GM19463 (cell line): Measurements from ENCODE around the gene HEPN1.

Experiments used
- ATAC-seq: cut with Tn5 transposase; IDR thresholded peaks from one replicate; pipeline ENCODE4 v1.9.1; 2021; ENCODE audit warnings: mild to moderate bottlenecking, moderate library complexity; ENCODE audit not compliant: unreplicated experiment

Gene HEPN1

DNA sequence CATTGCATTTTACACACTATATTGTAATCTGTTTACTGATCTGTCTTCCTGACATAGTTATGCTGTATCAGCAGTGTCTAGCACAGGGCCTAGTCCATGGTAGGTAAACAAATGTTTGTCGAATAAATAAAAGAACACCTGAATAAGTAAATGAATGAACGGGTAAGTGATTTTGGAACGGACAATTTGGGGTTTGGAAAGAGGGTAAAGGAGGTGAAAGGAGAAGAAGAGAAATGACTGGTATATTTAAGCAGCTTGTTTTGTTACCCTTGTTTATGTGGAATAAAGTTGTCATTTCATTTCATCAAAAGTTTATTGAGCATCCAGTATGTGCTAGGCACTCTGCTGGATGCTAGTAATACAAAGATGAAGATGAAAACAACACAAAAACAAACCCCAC lies at the start of gene HEPN1:
Gene HEPN1 (plus strand): TSS at position 301 of the 400 bp plus-strand sequence.
- ATAC-seq = no peak

DNA sequence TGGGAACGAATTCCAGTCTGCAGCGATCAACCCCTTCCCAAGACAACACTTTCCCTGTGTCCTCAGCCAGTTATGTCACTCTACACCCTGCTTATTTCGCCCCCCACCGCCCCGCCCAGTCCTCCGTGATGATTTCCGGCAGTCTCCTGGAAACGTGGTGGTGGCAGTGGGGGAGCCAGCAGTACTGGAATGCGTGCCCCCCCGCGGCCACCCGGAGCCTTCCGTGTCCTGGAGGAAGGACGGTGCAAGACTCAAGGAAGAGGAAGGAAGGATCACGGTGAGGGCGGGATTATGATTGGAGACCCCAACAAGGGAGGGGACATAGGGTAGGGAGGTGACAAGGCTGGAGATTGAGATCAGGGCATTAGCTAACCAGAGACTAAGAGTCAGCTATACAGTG lies 49.7 kb upstream of the HEPN1 start:
- ATAC-seq = no peak

DNA sequence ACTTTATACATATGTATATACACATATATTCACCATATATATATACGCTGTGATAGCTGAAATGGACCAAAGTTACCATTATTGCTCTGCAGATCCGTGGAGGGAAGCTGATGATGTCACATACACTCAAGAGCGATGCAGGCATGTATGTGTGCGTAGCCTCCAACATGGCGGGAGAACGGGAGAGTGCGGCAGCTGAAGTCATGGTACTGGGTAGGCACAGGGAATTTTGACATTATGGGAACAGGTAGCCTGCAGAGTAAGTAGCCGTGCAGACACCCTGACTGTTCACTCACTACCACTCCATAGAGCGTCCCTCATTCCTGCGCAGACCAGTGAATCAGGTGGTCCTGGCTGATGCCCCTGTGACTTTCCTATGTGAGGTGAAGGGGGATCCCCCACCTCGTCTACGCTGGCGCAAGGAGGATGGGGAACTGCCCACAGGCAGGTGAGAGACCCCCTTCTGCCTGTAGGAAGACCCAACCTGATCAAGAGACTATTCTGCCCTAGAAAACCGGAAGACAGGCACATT lies 49.1 kb upstream of the HEPN1 start:
- ATAC-seq = no peak

DNA sequence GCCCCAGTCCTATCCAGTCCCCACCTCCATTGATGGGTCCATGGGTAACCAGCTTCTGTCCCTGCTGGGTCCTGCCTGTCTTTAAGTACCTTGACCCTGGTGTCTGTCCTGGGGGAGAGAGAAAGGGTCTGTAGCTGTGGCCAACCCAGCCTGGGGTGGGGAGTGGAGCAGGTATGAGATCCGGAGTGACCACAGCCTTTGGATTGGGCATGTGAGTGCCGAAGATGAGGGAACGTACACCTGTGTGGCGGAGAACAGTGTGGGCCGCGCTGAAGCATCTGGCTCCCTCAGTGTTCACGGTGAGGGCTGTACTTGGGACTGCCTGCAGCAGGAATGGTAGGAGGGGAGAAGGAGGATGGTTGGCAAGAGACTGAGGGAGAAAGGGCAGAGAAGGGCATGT lies 48.6 kb upstream of the HEPN1 start:
- ATAC-seq = no peak

DNA sequence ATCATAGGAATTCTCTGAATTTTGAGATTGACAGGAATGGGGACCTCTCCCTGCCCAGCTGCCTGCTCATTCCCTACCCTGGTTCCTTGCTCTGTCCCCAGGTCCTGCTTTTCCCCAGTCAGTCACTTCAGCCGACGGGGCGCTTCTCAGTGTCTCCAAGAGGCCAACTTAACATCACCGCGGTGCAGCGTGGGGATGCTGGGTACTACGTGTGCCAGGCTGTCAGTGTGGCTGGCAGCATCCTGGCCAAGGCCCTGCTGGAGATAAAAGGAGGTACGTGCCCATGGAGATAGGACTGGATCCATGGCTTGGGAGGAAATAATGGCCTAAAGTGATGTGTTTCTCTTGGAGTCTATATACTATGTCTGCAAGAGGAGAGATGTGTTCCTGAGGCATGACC lies 46.8 kb upstream of the HEPN1 start:
- no peak for ATAC-seq

DNA sequence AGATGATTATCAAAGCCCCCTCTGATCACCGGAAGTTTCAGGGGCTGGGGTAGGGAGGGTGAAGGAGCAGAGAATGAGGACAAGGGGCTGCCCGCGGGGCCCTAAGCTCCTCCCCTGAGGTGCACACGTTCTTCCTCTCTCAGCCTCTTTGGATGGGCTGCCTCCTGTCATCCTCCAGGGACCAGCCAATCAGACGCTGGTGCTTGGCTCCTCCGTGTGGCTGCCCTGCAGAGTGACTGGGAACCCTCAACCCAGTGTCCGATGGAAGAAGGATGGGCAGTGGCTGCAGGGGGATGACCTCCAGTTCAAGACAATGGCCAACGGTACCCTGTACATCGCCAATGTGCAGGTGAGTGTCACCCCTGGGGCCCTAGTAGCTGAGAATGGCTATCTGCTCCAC lies 46.3 kb upstream of the HEPN1 start:
- ATAC-seq = no peak

DNA sequence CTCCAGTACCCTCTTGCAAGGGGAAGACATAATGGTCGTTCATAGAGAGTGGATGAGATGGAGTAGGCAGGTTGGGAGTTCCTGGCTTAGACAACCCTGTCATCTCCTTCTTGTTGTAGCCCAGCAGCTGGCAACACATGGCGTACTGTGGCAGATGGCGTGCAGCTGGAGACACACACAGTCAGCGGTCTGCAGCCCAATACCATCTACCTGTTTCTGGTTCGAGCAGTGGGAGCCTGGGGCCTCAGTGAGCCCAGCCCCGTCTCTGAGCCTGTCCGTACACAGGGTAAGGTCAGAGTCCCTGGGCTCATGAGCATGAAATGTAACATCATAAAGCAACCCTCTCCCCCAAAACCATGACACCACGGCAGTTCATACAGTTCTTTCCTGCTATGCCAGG lies 45.1 kb upstream of the HEPN1 start:
- no peak for ATAC-seq

DNA sequence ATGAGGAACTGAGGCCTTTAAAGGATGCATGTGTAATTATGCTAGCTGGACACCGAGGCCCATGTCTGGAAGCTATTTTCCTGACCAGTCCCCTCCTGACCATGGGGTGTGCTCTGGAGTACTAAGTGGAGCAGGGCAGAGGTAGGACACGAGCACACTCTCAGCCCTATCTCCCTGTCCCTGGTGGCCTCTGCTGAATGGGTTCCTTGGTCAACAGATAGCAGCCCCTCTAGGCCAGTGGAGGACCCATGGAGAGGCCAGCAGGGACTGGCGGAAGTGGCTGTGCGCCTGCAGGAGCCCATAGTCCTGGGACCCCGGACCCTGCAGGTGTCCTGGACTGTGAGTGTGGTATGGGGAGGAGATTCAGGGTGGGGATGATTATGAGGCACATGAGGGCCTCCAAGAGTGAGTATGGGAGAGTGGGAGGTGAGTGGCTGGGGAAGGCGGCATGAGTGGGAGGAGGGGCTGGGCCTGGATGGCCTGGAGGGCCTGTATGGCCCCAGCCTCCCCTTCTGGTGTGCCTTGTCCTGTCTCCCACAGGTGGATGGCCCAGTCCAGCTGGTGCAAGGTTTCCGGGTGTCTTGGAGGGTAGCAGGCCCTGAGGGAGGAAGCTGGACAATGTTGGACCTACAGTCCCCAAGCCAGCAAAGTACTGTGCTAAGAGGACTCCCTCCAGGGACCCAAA lies 44.3 kb upstream of the HEPN1 start:
- no peak for ATAC-seq

DNA sequence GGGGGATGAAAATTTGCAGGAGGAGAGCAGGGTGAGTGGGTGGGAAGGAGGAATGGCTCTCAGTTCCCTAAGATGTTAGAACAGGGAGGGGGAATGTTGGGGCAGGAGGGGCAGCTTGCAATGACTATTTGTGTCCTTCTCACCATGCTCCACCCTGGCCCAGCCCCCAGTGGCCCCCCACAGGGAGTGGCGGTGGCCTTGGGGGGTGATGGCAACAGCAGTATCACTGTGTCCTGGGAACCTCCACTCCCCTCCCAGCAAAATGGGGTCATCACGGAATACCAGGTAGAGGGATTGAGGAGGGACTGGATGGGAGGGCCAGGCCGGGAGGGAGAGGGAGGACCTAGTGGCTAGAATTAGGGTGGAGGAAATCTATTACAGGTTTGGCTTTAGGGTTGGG lies 43.6 kb upstream of the HEPN1 start:
- ATAC-seq = no peak

DNA sequence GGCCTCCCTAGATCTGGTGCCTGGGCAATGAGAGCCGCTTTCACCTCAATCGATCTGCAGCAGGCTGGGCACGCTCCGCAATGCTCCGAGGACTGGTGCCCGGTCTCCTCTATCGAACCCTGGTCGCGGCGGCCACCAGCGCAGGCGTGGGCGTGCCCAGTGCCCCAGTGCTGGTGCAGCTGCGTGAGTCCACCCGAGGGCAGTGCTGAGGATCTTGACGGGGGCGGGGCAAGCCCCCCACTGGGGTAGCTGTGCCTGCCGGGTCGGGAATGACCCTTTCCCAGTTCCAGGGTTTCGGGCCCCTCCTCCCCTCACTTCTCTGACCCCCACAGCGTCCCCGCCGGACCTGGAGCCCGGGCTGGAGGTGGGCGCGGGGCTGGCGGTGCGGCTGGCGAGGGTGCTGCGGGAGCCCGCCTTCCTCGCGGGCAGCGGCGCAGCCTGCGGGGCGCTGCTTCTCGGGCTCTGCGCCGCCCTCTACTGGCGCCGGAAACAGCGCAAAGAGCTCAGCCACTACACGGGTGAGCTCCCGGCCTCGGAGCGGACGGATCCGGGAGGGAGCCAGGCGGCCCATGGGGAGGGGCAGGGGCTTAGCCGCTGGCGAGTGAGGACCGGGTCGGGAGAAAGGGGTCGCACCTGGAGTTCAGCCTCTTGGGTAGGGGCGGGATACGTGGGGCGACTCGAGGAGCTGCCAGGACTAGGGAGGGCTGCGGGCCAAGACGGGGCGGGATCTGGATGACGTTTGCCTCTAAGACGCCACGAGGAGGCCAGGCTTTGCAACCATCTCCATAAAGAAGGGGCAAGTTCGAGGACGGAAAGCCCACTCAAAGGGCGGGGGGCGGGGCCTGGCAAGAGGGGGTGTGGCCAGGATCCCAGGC lies 42.9 kb upstream of the HEPN1 start:
- ATAC-seq = peak; percentile 95

DNA sequence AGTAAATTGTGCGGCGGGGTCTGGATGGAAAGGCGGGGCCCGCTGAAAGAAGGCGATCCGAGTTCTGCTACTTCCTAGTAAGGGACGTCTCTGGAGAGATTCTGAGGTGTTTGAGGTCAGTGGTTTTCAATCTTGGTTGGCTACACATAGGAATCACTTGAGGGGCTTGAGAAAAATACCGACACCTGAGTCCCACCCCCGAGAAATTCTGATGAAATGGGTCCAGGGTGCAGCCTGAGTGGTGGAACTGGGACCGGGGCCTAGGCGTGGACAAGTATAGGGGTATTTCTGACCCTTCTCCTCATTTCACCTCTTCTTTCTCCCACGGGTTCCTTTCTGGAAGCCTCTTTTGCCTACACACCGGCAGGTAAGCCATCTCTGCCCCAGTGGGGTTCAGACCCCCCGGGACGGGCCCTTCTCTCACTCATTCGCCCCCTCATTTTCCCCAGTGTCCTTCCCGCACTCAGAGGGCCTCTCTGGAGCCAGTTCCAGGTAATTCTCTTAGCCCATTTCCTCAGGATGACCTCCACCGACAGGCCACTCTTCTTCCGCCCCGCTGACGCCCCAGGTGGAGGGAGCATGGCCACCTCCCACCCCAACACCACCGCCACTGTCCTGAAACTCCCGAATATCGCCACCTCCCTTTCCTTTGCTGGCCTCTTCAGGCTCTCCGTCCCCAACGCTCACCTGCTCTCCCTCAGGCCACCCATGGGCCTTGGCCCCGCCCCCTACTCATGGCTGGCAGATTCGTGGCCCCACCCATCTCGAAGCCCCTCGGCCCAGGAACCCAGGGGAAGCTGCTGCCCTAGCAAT lies 42.0 kb upstream of the HEPN1 start:
- ATAC-seq = no peak

DNA sequence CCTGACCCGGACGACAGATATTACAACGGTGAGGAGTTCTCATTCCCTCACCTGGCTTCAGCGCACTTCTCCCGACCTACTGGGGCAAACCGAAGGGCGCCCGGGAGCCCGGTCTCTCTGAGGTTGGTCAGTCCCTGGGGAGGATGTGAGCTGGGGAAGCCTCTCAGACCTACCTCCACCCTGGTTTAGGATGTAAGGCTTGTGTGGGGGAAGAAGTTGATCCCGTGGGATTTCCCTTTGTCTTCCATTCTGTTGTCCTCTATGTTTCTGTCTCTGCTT lies 41.5 kb upstream of the HEPN1 start:
- ATAC-seq = no peak

DNA sequence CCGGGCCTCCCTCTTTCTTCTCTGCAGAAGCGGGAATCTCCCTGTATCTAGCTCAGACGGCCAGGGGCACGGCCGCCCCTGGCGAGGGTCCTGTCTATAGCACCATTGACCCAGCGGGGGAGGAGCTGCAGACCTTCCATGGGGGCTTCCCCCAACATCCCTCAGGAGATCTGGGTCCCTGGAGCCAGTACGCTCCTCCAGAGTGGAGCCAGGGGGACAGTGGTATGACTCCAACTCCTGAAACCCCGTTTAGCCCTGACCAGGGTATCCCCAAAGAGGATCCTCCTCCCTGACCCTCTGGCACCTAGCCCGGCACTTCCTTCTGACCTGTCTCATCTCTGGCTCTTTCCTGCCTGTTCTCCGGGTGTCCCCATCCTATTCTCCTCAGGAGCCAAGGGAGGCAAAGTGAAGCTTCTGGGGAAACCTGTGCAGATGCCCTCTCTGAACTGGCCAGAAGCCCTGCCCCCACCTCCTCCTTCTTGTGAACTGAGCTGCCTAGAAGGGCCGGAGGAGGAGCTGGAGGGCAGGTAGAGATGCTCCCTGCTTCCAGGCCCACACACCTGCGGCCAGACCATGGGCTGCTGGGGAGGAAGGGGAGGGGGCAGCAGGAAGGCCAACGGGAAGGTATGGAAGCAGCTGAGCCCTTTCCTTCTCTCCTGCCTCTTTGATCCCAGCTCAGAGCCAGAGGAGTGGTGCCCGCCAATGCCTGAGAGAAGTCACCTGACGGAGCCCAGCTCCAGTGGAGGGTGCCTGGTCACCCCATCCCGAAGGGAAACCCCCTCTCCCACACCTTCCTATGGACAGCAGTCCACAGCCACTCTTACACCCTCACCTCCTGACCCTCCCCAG lies 40.9 kb upstream of the HEPN1 start:
- ATAC-seq = no peak

DNA sequence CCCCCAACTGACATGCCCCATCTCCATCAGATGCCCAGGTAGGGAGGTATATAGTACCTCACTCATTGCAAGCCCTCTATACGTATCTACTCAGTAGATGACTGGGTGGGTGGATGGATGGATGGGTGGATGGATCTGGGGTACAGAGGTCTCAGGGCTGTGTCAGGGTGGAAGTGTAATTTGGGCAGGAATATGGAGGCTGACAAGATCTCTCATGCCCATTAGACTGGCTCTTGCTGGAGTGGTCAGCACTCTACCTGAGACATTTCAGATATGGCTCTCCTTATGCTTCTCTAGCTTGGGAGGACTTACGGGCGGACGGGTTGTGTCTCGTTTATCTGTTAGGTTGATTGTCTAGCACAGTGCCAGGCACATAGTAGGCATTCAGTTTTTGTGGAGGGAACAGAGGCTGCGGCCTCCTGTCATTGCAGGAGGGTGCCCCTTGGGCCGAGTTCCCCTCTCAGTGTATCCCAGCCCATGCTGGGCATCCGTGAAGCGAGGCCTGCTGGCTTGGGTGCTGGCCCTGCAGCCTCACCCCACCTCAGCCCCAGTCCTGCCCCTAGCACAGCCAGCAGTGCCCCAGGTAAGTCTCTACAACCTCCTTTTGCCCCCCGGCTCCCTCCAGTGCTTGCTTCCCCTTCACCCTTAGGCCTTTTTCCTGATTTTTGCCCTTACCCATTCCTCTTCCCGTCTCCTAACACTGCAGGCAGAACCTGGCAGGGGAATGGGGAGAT lies 40.1 kb upstream of the HEPN1 start:
- ATAC-seq = no peak

DNA sequence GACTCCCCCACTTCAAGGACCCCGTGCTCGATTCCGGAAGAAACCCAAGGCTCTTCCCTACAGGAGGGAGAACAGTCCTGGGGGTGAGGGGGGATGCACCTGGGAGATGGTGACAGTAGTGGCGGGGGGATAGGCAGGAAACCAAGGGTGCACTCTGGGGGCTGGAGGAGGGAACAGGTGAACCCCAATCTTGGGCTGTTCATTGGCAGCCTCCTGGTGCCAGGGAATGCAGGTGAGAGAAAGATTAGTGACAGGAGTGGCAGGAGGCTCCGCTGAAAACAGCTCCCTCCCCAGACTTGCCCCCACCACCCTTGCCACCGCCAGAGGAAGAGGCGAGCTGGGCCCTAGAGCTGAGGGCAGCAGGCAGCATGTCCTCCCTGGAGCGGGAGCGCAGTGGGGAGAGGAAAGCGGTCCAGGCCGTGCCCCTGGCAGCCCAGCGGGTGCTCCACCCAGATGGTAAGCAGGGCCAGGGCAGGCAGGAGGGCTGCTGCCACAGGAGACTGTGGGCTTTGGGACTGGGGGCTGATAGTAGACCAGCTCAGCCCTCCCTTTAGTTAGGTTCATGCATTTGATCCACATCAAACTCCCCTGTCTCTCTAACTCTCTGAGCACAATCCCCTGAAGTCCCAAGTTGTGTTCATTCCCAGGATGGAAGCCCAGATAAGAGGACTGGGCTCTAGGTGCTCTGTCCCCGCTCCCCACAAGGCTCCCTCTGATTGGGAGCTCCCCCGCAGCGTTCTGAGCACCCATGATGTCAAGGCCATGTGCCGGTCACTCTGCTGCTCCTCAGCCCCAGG lies 39.4 kb upstream of the HEPN1 start:
- no peak for ATAC-seq

DNA sequence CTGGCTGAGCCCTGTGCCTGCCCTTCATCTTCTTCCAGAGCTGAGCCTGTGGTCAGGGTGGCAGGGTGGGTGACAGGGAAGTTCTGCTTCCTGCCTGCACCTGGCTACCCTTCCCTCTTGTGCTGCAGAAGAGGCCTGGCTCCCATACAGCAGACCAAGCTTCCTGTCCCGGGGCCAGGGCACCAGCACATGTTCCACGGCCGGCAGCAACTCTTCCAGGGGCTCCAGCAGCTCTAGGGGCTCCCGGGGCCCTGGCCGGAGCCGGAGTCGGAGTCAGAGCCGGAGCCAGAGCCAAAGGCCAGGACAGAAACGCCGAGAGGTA lies 38.8 kb upstream of the HEPN1 start:
- no peak for ATAC-seq

DNA sequence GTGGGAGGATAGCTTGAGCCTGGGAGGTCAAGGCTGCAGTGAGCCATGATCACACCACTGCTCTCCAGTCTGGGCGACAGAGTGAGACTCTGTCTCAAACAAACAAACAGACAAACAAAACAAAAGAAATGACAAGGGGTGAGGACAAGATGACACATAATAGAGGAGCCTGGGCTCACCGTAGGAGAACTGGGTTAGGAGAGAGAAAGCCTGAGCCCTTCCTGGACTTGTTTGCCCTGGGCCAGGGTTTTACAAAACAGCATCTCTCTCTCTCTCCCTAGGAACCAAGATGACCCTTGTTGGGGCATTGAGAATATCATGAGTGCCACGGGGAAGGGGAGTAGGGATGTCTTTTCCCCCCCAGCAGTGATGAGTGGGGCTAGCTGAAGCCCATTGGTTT lies 38.1 kb upstream of the HEPN1 start:
- no peak for ATAC-seq

DNA sequence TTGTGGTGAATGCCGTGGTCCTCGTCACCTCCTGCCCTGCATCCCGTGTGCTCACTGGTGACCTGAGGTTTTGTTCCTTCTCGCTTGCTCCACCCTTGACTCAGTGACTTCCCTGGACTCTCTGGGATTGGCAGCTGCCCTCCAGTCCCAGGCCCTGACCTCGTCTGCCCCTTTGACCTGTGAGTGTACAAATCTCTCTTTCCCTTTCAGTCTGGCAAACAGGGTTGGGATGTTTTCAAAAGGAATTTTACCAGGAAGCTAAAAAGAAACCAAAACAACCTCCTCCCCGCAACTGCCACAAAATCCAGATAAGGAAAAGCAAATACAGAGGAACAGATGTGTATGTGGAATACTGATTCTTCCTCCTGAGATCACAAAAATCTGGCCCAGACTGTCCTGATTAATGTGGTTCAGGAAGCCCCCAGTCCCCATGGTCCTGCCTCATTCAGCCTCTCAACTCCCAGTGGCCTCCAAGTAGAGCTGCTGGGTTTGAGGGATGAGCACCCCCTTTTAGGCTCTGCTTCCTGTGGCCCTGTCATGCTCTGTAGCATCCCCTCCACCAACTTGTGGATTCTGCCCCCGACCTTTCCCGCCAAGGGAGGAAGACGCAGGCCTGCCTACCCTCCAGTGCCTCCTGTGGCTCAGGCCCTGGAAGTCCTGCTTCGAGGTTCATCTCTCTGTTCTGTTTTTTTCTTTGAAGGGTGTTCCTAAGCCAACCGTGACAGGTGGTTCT lies 36.5 kb upstream of the HEPN1 start:
- no peak for ATAC-seq

DNA sequence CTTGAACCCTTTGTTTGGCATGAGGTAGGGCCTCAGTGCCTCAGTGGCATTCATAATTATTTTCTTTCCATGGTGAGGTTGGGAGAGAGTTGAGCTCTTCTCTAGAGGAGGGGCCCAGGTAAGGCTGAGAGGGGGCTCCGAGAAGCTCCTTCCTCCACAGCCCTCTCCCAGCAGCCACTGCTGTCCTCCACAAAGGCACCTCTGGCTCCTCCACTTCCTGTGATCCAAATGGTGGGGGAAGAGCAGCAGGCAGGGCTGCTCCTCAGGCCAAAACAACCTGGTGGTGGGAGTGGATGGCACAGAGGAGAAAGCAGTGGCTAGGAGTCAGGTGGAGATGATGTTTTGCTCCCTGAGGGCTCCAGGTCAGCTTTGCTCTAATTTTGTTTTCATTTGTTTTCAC lies 34.7 kb upstream of the HEPN1 start:
- no peak for ATAC-seq
